CD8-positive, alpha-beta memory T cell (primary cell): ENCODE results near the gene RYR3. TPM values are rescaled to one million over a fixed set of nuclear protein-coding genes. Genes with fewer than 3 reads are reported as not detected.

ENCODE experiments used
- CTCF ChIA-PET: fragments of 350-600 bp; sonication (Branson Sonifier 250); formaldehyde crosslinking; loops from one replicate; lab custom pipeline; 2021; ENCODE audit warnings: antibody characterized with exemption; lab: Charles Lee
- POLR2A ChIA-PET: fragments of 350-600 bp; sonication (Branson Sonifier 250); formaldehyde crosslinking; loops from one replicate; lab custom pipeline; 2021; ENCODE audit warnings: antibody characterized with exemption; lab: Charles Lee
- DNase-seq, 5 donors: peaks; one replicate each; pipeline versions ENCODE4 v3.0.0 to v3.0.0-alpha.2; 2020 to 2022; ENCODE audit warnings: mixed read lengths in 1 of 5
- H3K27ac ChIP-seq: one replicate; pipeline ENCODE4 v1.7.0; 2013; ENCODE audit warnings: low read depth, mild to moderate bottlenecking, low read length, moderate library complexity
- H3K27me3 ChIP-seq: 2 replicates; pipeline ENCODE4 v1.7.0; 2013; ENCODE audit warnings: low read length, mild to moderate bottlenecking; ENCODE audit not compliant: insufficient read depth, poor library complexity, severe bottlenecking
- H3K36me3 ChIP-seq: 2 replicates; pipeline ENCODE4 v1.7.0; 2013; ENCODE audit warnings: mild to moderate bottlenecking, low read length, moderate library complexity; ENCODE audit not compliant: insufficient read depth
- H3K4me1 ChIP-seq: 2 replicates; pipeline ENCODE4 v1.7.0; 2013; ENCODE audit warnings: mild to moderate bottlenecking, low read length, moderate library complexity; ENCODE audit not compliant: insufficient read depth
- H3K4me3 ChIP-seq: 2 replicates; pipeline ENCODE4 v1.7.0; 2013; ENCODE audit warnings: mild to moderate bottlenecking, low read length
- H3K9me3 ChIP-seq: 2 replicates; pipeline ENCODE4 v1.7.0; 2013; ENCODE audit warnings: mild to moderate bottlenecking, low read length
- H3K27ac Mint-ChIP-seq, 8 donors: one replicate each; pipeline ENCODE4 v1.8.0; 2020 to 2021; ENCODE audit warnings: mixed read lengths in 8 of 8, mild to moderate bottlenecking in 6 of 8, inconsistent platforms in 3 of 8, moderate library complexity in 3 of 8
- H3K27me3 Mint-ChIP-seq, 2 donors: one replicate each; pipeline ENCODE4 v1.8.0; 2020 to 2021; ENCODE audit warnings: mixed read lengths in 2 of 2, mild to moderate bottlenecking in 1 of 2, moderate library complexity in 1 of 2
- H3K36me3 Mint-ChIP-seq, 3 donors: one replicate each; pipeline ENCODE4 v1.8.0; 2020 to 2021; ENCODE audit warnings: mixed read lengths in 3 of 3, inconsistent platforms in 1 of 3, mild to moderate bottlenecking in 1 of 3
- H3K4me1 Mint-ChIP-seq, 3 donors: one replicate each; pipeline ENCODE4 v1.8.0; 2020 to 2021; ENCODE audit warnings: mixed read lengths in 3 of 3, inconsistent platforms in 1 of 3, mild to moderate bottlenecking in 1 of 3
- H3K4me3 Mint-ChIP-seq, 7 donors: one replicate each; pipeline ENCODE4 v1.8.0; 2020 to 2021; ENCODE audit warnings: mixed read lengths in 7 of 7, mild to moderate bottlenecking in 6 of 7, moderate library complexity in 4 of 7, inconsistent platforms in 2 of 7
- H3K9me3 Mint-ChIP-seq, 5 donors: one replicate each; pipeline ENCODE4 v1.8.0; 2020 to 2022; ENCODE audit warnings: mixed read lengths in 5 of 5, mild to moderate bottlenecking in 3 of 5, moderate library complexity in 2 of 5, inconsistent platforms in 1 of 5
- polyA plus RNA-seq: library from polyadenylated mRNA; unstranded; fragments of 300-500 nt; fragmentation: Illumina TruSeq; gene quantifications from one replicate; pipeline ENCODE4 v1.2.3, GENCODE V29; 2021
- total RNA-seq, 2 experiments: library from RNA; stranded (reverse); gene quantifications; one replicate each; pipeline ENCODE4 v1.2.3, GENCODE V29; 2021

RYR3 gene
- total and polyA plus RNA-seq, 3 experiments from 2014 or later, result 0.08 TPM; not detected in 2

DNA sequence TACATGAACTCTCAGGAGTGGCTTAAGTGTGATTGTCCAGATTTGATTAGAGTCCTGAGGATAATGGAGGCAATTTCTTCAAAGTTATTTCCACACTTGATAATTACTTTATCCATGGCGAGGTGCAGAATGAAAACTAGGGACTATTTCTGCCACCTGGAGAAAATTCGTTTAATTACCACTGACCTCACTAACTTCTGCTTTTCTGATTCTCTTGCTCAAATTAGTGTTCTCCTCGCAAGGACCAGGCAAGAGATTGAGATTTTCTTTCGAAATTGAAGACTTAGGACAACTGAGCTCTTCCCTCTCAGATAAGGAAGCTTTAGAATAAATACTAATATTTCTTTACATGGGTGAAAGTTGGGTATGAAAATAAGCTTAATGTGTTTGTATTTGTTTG, 135.2 kb downstream of the RYR3 start:
- no peak overlapping the region for H3K27ac Mint-ChIP-seq
- CTCF ChIA-PET, result no interaction called here
- peaks cover 0 to 4% (median 0%) of the 10 kb centered on the region in 5 donors for H3K9me3 Mint-ChIP-seq
- POLR2A ChIA-PET, result no interaction called here
- no peak for DNase-seq
- peaks cover 2 to 3% of the 10 kb centered on the region in 2 donors for H3K27me3 Mint-ChIP-seq
- H3K4me3 Mint-ChIP-seq, result no peak overlapping the region
- no peaks in the 10 kb centered on the region for H3K4me1 ChIP-seq
- no peaks in the 10 kb centered on the region for H3K36me3 ChIP-seq
- H3K4me1 Mint-ChIP-seq, result no peaks in the 10 kb centered on the region
- H3K4me3 ChIP-seq, result no peak overlapping the region
- H3K27me3 ChIP-seq, result no peaks in the 10 kb centered on the region
- no peaks in the 10 kb centered on the region for H3K36me3 Mint-ChIP-seq
- no peak overlapping the region for H3K27ac ChIP-seq
- no peaks in the 10 kb centered on the region for H3K9me3 ChIP-seq

DNA sequence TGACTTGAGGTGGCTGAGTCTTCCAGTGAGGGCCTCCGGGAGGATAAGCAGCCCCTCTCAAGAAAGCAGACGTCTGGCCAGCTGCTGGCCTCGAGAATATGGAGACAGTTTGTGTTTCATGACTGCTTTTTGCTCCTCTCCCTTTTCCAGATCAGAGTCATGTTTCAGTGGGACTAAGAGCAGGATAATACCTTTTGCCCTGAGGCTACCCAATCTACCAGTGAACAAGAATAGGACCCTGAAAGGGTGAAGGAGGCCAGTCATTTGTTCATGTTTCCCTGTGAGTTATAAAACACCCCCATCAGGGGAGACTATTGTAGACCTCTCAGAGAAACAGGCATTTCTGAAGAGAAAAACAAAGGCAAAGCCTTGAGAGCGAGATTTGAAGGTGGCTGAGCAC, 137.4 kb downstream of the RYR3 start:
- peaks cover 0 to 4% (median 0%) of the 10 kb centered on the region in 5 donors for H3K9me3 Mint-ChIP-seq
- H3K4me1 ChIP-seq, result no peaks in the 10 kb centered on the region
- peaks cover 0 to 2% of the 10 kb centered on the region in 2 donors for H3K27me3 Mint-ChIP-seq
- H3K4me3 ChIP-seq, result no peak overlapping the region
- H3K27ac Mint-ChIP-seq, result no peak overlapping the region
- CTCF ChIA-PET, result no interaction called here
- no peak for DNase-seq
- H3K4me1 Mint-ChIP-seq, result no peaks in the 10 kb centered on the region
- H3K36me3 ChIP-seq, result no peaks in the 10 kb centered on the region
- no peak overlapping the region for H3K27ac ChIP-seq
- no peaks in the 10 kb centered on the region for H3K9me3 ChIP-seq
- POLR2A ChIA-PET, result no interaction called here
- H3K36me3 Mint-ChIP-seq, result no peaks in the 10 kb centered on the region
- H3K27me3 ChIP-seq, result no peaks in the 10 kb centered on the region
- H3K4me3 Mint-ChIP-seq, result no peak overlapping the region

GRCh38 chr15:33448961-33449606, 138.3 kb downstream of the RYR3 start:
- Mint-ChIP-seq H3K9me3 (peaks cover 0 to 4% (median 0%) of the 10 kb centered on the region in 5 donors), H3K4me3 (no peak overlapping the region), H3K36me3 (no peaks in the 10 kb centered on the region), H3K4me1 (no peaks in the 10 kb centered on the region), H3K27me3 (peaks cover 0 to 2% of the 10 kb centered on the region in 2 donors), H3K27ac (no peak overlapping the region)
- Histone ChIP-seq H3K36me3 (no peaks in the 10 kb centered on the region), H3K4me3 (no peak overlapping the region), H3K4me1 (no peaks in the 10 kb centered on the region), H3K27ac (no peak overlapping the region), H3K27me3 (no peaks in the 10 kb centered on the region), H3K9me3 (no peaks in the 10 kb centered on the region)
- ChIA-PET CTCF (no interaction called here), POLR2A (no interaction called here)
- DNase-seq, result no peak

- ChIA-PET CTCF (no interaction called here), POLR2A (no interaction called here)
- no peak overlapping the region for H3K27ac ChIP-seq
- no peaks in the 10 kb centered on the region for H3K4me1 ChIP-seq
- Mint-ChIP-seq H3K4me3 (no peak overlapping the region), H3K27me3 (peaks cover 0 to 2% of the 10 kb centered on the region in 2 donors), H3K36me3 (no peaks in the 10 kb centered on the region), H3K4me1 (no peaks in the 10 kb centered on the region), H3K27ac (no peak overlapping the region), H3K9me3 (peaks cover 0 to 8% (median 0%) of the 10 kb centered on the region in 5 donors)
- no peaks in the 10 kb centered on the region for H3K27me3 ChIP-seq
- no peak overlapping the region for H3K4me3 ChIP-seq
- no peak for DNase-seq
- no peaks in the 10 kb centered on the region for H3K9me3 ChIP-seq
- no peaks in the 10 kb centered on the region for H3K36me3 ChIP-seq
Measured at GRCh38 chr15:33449810-33450209, 139.0 kb downstream of the RYR3 start.

GRCh38 chr15:33451385-33451784, 140.6 kb downstream of the RYR3 start:
- Mint-ChIP-seq H3K4me1 (no peaks in the 10 kb centered on the region), H3K9me3 (peaks cover 0 to 8% (median 0%) of the 10 kb centered on the region in 5 donors), H3K4me3 (no peak overlapping the region), H3K27me3 (peaks cover 0 to 2% of the 10 kb centered on the region in 2 donors), H3K36me3 (no peaks in the 10 kb centered on the region), H3K27ac (no peak overlapping the region)
- ChIA-PET CTCF (no interaction called here), POLR2A (no interaction called here)
- Histone ChIP-seq H3K36me3 (no peaks in the 10 kb centered on the region), H3K9me3 (no peaks in the 10 kb centered on the region), H3K27me3 (no peaks in the 10 kb centered on the region), H3K4me3 (no peak overlapping the region), H3K27ac (no peak overlapping the region), H3K4me1 (no peaks in the 10 kb centered on the region)
- no peak for DNase-seq

DNA sequence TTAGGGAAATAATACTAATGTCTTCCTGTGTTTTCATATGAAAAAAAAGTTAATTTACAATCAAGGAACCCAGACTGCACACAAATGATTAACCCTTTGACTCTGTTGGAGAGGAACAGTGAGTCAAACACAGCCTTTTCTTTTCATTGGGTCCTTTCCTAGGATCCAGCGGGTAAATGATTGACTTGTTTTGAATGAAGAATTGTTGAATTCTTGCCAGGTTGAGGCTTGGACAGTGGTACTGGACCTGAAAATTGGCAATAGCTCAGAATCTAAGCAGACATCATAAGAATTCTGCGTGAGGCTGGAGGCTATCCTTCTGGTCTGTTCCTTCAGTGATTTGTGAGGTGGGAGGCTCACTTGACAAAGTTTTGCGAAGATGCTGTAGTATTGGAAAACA, 143.0 kb downstream of the RYR3 start:
- Mint-ChIP-seq H3K27me3 (no peaks in the 10 kb centered on the region), H3K9me3 (peaks cover 0 to 8% (median 0%) of the 10 kb centered on the region in 5 donors), H3K36me3 (no peaks in the 10 kb centered on the region), H3K4me1 (no peaks in the 10 kb centered on the region), H3K27ac (no peak overlapping the region), H3K4me3 (no peak overlapping the region)
- Histone ChIP-seq H3K4me1 (no peaks in the 10 kb centered on the region), H3K9me3 (no peaks in the 10 kb centered on the region), H3K27ac (no peak overlapping the region), H3K27me3 (no peaks in the 10 kb centered on the region), H3K4me3 (no peak overlapping the region), H3K36me3 (no peaks in the 10 kb centered on the region)
- POLR2A ChIA-PET, result no interaction called here
- CTCF ChIA-PET, result no interaction called here
- DNase-seq, result no peak

DNA sequence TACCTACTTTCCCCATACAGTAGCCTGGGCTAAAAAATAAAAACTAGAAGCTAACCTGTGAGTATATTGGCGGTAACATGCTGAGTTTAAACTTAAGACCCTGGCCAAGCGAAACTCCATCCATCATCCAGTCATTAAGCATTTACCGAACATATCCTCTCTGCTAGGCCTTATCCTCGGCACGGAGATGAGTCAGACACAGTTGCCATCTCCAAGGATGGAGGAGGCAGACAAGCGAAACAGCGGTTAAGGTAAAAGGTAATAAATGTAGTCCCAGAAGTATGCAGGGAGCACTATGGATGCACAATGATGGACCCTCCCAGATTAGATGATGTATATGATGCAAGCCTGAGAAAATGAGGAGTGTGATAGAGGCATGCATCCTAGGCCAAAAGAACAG, 143.6 kb downstream of the RYR3 start:
- CTCF ChIA-PET, result no interaction called here
- Histone ChIP-seq H3K27me3 (no peaks in the 10 kb centered on the region), H3K4me1 (no peaks in the 10 kb centered on the region), H3K36me3 (no peaks in the 10 kb centered on the region), H3K4me3 (no peak overlapping the region), H3K27ac (no peak overlapping the region), H3K9me3 (no peaks in the 10 kb centered on the region)
- no peak for DNase-seq
- H3K4me3 Mint-ChIP-seq, result no peak overlapping the region
- H3K4me1 Mint-ChIP-seq, result no peaks in the 10 kb centered on the region
- peaks cover 0 to 8% (median 0%) of the 10 kb centered on the region in 5 donors for H3K9me3 Mint-ChIP-seq
- H3K36me3 Mint-ChIP-seq, result no peaks in the 10 kb centered on the region
- H3K27ac Mint-ChIP-seq, result no peak overlapping the region
- H3K27me3 Mint-ChIP-seq, result no peaks in the 10 kb centered on the region
- POLR2A ChIA-PET, result no interaction called here

- no peaks in the 10 kb centered on the region for H3K27me3 Mint-ChIP-seq
- CTCF ChIA-PET, result no interaction called here
- no peaks in the 10 kb centered on the region for H3K36me3 Mint-ChIP-seq
- DNase-seq, result no peak
- Histone ChIP-seq H3K4me3 (no peak overlapping the region), H3K9me3 (no peaks in the 10 kb centered on the region), H3K4me1 (no peaks in the 10 kb centered on the region), H3K27me3 (no peaks in the 10 kb centered on the region), H3K27ac (no peak overlapping the region), H3K36me3 (no peaks in the 10 kb centered on the region)
- no peak overlapping the region for H3K27ac Mint-ChIP-seq
- H3K9me3 Mint-ChIP-seq, result peaks cover 0 to 8% (median 0%) of the 10 kb centered on the region in 5 donors
- H3K4me3 Mint-ChIP-seq, result no peak overlapping the region
- no peaks in the 10 kb centered on the region for H3K4me1 Mint-ChIP-seq
- POLR2A ChIA-PET, result no interaction called here
Measured at GRCh38 chr15:33454996-33455395, 144.2 kb downstream of the RYR3 start.
